ENCODE data around the gene DUOXA2.

Gene DUOXA2

GRCh38 chr15:45139770-45140169 is 25.6 kb downstream of the DUOXA2 start:
- no peak overlapping the region for H3K9ac ChIP-seq (ENCODE audit: low read depth, low read length, poor library complexity, severe bottlenecking)
- H3K9me3 ChIP-seq (ENCODE audit: insufficient read depth, low read depth, low read length), result no peaks in the 10 kb centered on the region
- H3K27me3 ChIP-seq (ENCODE audit: insufficient read depth, low read length, poor library complexity, severe bottlenecking), result no peaks in the 10 kb centered on the region
- no peaks in the 10 kb centered on the region for H3K9me2 ChIP-seq (replicated peaks; ENCODE audit: low read depth, low read length)
- no peaks in the 10 kb centered on the region for H3K79me2 ChIP-seq (ENCODE audit: insufficient read depth, low read length)
- TF ChIP-seq EZH2phosphoT487 (IDR thresholded peaks at IDR 0.05; ENCODE audit: borderline replicate concordance) (no peak), CTCF (conservative IDR thresholded peaks at IDR 0.05; ENCODE audit: low read length) (no peak)
- no peak overlapping the region for H3K4me3 ChIP-seq (ENCODE audit: low read length, poor library complexity, severe bottlenecking)
- H3K36me3 ChIP-seq (ENCODE audit: insufficient read depth, low read length), result no peaks in the 10 kb centered on the region
- H4K20me1 ChIP-seq (ENCODE audit: insufficient read depth, low read length, poor library complexity, severe bottlenecking), result no peaks in the 10 kb centered on the region
- H3F3A ChIP-seq (ENCODE audit: low read depth), result no peaks in the 10 kb centered on the region
- H3K4me2 ChIP-seq (ENCODE audit: low read depth, low read length, poor library complexity, severe bottlenecking), result no peak overlapping the region
- no peaks in the 10 kb centered on the region for H3K4me1 ChIP-seq (ENCODE audit: insufficient read depth, low read length, poor library complexity, severe bottlenecking)
- H2AFZ ChIP-seq (ENCODE audit: low read length), result no peak overlapping the region

GRCh38 chr15:45140557-45141250 is 26.6 kb downstream of the DUOXA2 start:
- no peak overlapping the region for H3K4me3 ChIP-seq (ENCODE audit: low read length, poor library complexity, severe bottlenecking)
- no peak overlapping the region for H3K9ac ChIP-seq (ENCODE audit: low read depth, low read length, poor library complexity, severe bottlenecking)
- H4K20me1 ChIP-seq (ENCODE audit: insufficient read depth, low read length, poor library complexity, severe bottlenecking), result no peaks in the 10 kb centered on the region
- no peaks in the 10 kb centered on the region for H3K4me1 ChIP-seq (ENCODE audit: insufficient read depth, low read length, poor library complexity, severe bottlenecking)
- no peaks in the 10 kb centered on the region for H3K27me3 ChIP-seq (ENCODE audit: insufficient read depth, low read length, poor library complexity, severe bottlenecking)
- H3K36me3 ChIP-seq (ENCODE audit: insufficient read depth, low read length), result no peaks in the 10 kb centered on the region
- no peak for TF ChIP-seq EZH2phosphoT487 (IDR thresholded peaks at IDR 0.05; ENCODE audit: borderline replicate concordance)
- no peak for TF ChIP-seq CTCF (conservative IDR thresholded peaks at IDR 0.05; ENCODE audit: low read length)
- no peak overlapping the region for H3K4me2 ChIP-seq (ENCODE audit: low read depth, low read length, poor library complexity, severe bottlenecking)
- no peaks in the 10 kb centered on the region for H3F3A ChIP-seq (ENCODE audit: low read depth)
- H3K9me3 ChIP-seq (ENCODE audit: insufficient read depth, low read depth, low read length), result no peaks in the 10 kb centered on the region
- H3K9me2 ChIP-seq (replicated peaks; ENCODE audit: low read depth, low read length), result no peaks in the 10 kb centered on the region
- H2AFZ ChIP-seq (ENCODE audit: low read length), result no peak overlapping the region
- no peaks in the 10 kb centered on the region for H3K79me2 ChIP-seq (ENCODE audit: insufficient read depth, low read length)

GRCh38 chr15:45141386-45141785 is 27.3 kb downstream of the DUOXA2 start:
- TF ChIP-seq CTCF (conservative IDR thresholded peaks at IDR 0.05; ENCODE audit: low read length) (no peak), EZH2phosphoT487 (IDR thresholded peaks at IDR 0.05; ENCODE audit: borderline replicate concordance) (no peak)

More at GRCh38 chr15:45141386-45141785, 27.3 kb downstream of the DUOXA2 start:
- Histone ChIP-seq H3K4me3 (ENCODE audit: low read length, poor library complexity, severe bottlenecking) (no peak overlapping the region), H4K20me1 (ENCODE audit: insufficient read depth, low read length, poor library complexity, severe bottlenecking) (no peaks in the 10 kb centered on the region), H3K79me2 (ENCODE audit: insufficient read depth, low read length) (no peaks in the 10 kb centered on the region), H3K4me1 (ENCODE audit: insufficient read depth, low read length, poor library complexity, severe bottlenecking) (no peaks in the 10 kb centered on the region), H3K9me2 (replicated peaks; ENCODE audit: low read depth, low read length) (no peaks in the 10 kb centered on the region), H3K4me2 (ENCODE audit: low read depth, low read length, poor library complexity, severe bottlenecking) (no peak overlapping the region), H3K9me3 (ENCODE audit: insufficient read depth, low read depth, low read length) (no peaks in the 10 kb centered on the region), H3K9ac (ENCODE audit: low read depth, low read length, poor library complexity, severe bottlenecking) (no peak overlapping the region), H3F3A (ENCODE audit: low read depth) (no peaks in the 10 kb centered on the region), H2AFZ (ENCODE audit: low read length) (no peak overlapping the region), H3K27me3 (ENCODE audit: insufficient read depth, low read length, poor library complexity, severe bottlenecking) (no peaks in the 10 kb centered on the region), H3K36me3 (ENCODE audit: insufficient read depth, low read length) (no peaks in the 10 kb centered on the region)
